HL-60 (cell line): Measurements from ENCODE around the gene HPGDS.

Experiments
- DNase-seq, 2 experiments: peaks; one replicate each; pipeline ENCODE4 v3.0.0-alpha.2; 2010 to 2020; ENCODE audit warnings: low read depth in 1 of 2, low spot score in 1 of 2
- H3K27ac ChIP-seq: fragments of 250-450 bp; sonication (Bioruptor Pico); replicated peaks from 2 replicates; pipeline ENCODE4 v1.5.1; 2020; ENCODE audit warnings: mild to moderate bottlenecking, moderate library complexity
- H3K27me3 ChIP-seq: fragments of 250-450 bp; sonication (Bioruptor Pico); 2 replicates; pipeline ENCODE4 v1.5.1; 2021; ENCODE audit warnings: mild to moderate bottlenecking, moderate library complexity; ENCODE audit not compliant: insufficient read depth, poor library complexity, severe bottlenecking
- H3K4me3 ChIP-seq: replicated peaks from 2 replicates; pipeline ENCODE4 v1.5.1; 2011; ENCODE audit warnings: mild to moderate bottlenecking, control low read depth, low read length; ENCODE audit not compliant: insufficient read depth
- GABPA ChIP-seq: IDR thresholded peaks from 2 replicates; pipeline ENCODE4 v1.6.1; 2012; ENCODE audit warnings: low read depth
- POLR2AphosphoS5 ChIP-seq: IDR thresholded peaks from 2 replicates; pipeline ENCODE4 v1.6.1; 2012; ENCODE audit warnings: low read depth
- SPI1 ChIP-seq: IDR thresholded peaks from 2 replicates; pipeline ENCODE4 v1.6.1; 2012; ENCODE audit warnings: low read depth, mild to moderate bottlenecking, borderline replicate concordance
- TF ChIP-seq, protein P1 (sequence below): IDR thresholded peaks from one replicate; pipeline ENCODE4 v1.5.1; 2011; ENCODE audit warnings: low read length, control low read depth, inconsistent platforms; ENCODE audit not compliant: insufficient read depth
- TF ChIP-seq, protein P2 (sequence below): IDR thresholded peaks from 2 replicates; pipeline ENCODE4 v1.6.1; 2012; ENCODE audit warnings: low read depth; ENCODE audit not compliant: insufficient replicate concordance

Gene HPGDS

DNA sequence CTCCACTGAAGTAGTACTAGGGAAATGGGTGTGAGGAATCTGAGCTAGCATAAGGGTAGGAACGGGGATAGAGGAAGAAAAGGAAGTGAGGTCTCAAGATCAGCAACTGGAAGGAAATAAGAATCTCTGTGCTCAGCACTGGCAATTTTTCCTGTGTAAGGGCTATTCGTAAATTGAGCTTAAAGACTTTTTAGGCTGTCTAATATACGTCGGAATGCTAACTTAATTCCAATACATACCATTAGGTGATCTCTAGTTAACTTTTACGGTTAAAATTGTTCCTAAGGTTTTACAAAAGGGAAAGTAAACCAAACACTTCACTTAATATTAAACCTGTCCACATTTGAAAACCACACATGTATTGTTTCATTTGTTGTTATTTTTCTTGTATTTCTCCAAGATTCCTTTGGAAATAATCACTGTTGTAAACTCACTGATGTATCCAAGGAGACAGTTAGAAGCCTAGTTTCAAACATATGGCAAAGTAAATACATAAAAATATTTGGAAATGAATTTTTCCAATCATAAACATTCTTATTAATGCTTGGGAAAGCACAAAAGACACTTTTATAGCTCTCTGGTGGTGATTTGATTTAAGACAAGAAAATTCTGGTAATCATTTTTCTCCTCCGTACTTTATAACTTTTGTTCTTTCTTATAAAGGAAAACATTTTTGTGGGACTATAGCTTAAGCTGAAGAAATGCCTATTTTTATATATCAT is 28.1 kb upstream of the HPGDS start:
- Histone ChIP-seq H3K27ac (no peak overlapping the region), H3K27me3 (no peaks in the 10 kb centered on the region), H3K4me3 (no peak overlapping the region)
- no peak for DNase-seq
- no peak for TF ChIP-seq POLR2AphosphoS5
- no peak for TF ChIP-seq GABPA
- TF ChIP-seq, protein P1, sequence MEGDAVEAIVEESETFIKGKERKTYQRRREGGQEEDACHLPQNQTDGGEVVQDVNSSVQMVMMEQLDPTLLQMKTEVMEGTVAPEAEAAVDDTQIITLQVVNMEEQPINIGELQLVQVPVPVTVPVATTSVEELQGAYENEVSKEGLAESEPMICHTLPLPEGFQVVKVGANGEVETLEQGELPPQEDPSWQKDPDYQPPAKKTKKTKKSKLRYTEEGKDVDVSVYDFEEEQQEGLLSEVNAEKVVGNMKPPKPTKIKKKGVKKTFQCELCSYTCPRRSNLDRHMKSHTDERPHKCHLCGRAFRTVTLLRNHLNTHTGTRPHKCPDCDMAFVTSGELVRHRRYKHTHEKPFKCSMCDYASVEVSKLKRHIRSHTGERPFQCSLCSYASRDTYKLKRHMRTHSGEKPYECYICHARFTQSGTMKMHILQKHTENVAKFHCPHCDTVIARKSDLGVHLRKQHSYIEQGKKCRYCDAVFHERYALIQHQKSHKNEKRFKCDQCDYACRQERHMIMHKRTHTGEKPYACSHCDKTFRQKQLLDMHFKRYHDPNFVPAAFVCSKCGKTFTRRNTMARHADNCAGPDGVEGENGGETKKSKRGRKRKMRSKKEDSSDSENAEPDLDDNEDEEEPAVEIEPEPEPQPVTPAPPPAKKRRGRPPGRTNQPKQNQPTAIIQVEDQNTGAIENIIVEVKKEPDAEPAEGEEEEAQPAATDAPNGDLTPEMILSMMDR: no peak
- TF ChIP-seq, protein P2, sequence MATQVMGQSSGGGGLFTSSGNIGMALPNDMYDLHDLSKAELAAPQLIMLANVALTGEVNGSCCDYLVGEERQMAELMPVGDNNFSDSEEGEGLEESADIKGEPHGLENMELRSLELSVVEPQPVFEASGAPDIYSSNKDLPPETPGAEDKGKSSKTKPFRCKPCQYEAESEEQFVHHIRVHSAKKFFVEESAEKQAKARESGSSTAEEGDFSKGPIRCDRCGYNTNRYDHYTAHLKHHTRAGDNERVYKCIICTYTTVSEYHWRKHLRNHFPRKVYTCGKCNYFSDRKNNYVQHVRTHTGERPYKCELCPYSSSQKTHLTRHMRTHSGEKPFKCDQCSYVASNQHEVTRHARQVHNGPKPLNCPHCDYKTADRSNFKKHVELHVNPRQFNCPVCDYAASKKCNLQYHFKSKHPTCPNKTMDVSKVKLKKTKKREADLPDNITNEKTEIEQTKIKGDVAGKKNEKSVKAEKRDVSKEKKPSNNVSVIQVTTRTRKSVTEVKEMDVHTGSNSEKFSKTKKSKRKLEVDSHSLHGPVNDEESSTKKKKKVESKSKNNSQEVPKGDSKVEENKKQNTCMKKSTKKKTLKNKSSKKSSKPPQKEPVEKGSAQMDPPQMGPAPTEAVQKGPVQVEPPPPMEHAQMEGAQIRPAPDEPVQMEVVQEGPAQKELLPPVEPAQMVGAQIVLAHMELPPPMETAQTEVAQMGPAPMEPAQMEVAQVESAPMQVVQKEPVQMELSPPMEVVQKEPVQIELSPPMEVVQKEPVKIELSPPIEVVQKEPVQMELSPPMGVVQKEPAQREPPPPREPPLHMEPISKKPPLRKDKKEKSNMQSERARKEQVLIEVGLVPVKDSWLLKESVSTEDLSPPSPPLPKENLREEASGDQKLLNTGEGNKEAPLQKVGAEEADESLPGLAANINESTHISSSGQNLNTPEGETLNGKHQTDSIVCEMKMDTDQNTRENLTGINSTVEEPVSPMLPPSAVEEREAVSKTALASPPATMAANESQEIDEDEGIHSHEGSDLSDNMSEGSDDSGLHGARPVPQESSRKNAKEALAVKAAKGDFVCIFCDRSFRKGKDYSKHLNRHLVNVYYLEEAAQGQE: no peak
- TF ChIP-seq SPI1: no peak

DNA sequence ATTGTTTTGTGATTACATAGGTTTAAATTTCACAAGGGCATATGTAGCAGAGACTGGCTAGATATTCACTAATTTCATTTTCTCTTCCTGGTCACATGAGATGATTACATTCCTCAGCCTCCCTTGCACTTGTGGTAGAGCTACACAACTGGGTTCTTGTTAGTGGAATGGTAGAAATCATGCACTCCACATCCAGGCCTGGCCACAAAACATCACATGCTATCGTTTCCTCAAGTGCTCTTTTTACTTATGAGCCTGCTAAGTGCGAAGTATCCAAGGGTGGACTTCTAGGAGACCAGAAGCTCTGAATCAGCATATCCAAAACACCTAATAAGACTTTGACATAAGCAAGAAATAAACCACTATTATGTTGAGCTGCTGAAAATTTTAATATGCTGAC is 26.4 kb upstream of the HPGDS start:
- H3K4me3 ChIP-seq: no peak overlapping the region
- DNase-seq: no peak
- TF ChIP-seq GABPA: no peak
- TF ChIP-seq, protein P1: no peak
- TF ChIP-seq, protein P2: no peak
- TF ChIP-seq SPI1: no peak
- TF ChIP-seq POLR2AphosphoS5: no peak
- H3K27ac ChIP-seq: no peak overlapping the region
- no peaks in the 10 kb centered on the region for H3K27me3 ChIP-seq

DNA sequence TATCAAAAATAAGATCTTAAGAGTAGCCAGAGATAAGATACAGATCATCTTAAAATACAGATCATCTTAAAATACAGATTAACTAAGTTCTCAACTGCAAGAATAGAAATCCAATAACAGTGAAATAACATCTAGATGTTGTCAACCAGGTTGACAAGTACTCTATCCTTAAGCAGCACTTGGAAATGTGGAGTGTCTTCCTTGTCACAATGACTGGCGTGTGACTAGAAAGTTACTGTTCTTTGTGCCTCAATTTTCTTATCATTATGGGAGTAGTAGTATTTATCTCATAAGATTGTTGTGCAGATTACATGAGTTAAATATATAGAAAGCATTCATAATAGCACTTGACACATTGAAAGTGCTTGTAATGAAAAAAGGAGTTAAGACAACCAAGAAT is 25.8 kb upstream of the HPGDS start:
- TF ChIP-seq, protein P1: no peak
- TF ChIP-seq, protein P2: no peak
- TF ChIP-seq GABPA: no peak
- TF ChIP-seq SPI1: no peak
- TF ChIP-seq POLR2AphosphoS5: no peak
- Histone ChIP-seq H3K27ac (no peak overlapping the region), H3K4me3 (no peak overlapping the region), H3K27me3 (no peaks in the 10 kb centered on the region)
- DNase-seq: no peak
